ENCODE measurements around the gene EMSY.
A peak's percentile ranks its signal among the peaks of the same experiment; 100 is the strongest.
"Not testable (repeated sequence)": the region's sequence is repeated elsewhere in the genome, so short reads cannot be mapped to it uniquely, and the experiment has no call there.

Gene EMSY

GRCh38 chr11:76524919-76525318 is 80.1 kb downstream of the EMSY start:
- no peak for FAIRE-seq

GRCh38 chr11:76526878-76527277 is 82.1 kb downstream of the EMSY start:
- FAIRE-seq = no peak

GRCh38 chr11:76542436-76542835 is 97.6 kb downstream of the EMSY start:
- peak; percentile 72 for FAIRE-seq

- no peak for FAIRE-seq
Measured at GRCh38 chr11:76543006-76543703, 98.3 kb downstream of the EMSY start.

- FAIRE-seq = no peak
Measured at GRCh38 chr11:76550781-76551180, 106.0 kb downstream of the EMSY start.

GRCh38 chr11:76551400-76551799 is 106.6 kb downstream of the EMSY start:
- FAIRE-seq = no peak

GRCh38 chr11:76552987-76553386 is 108.2 kb downstream of the EMSY start:
- FAIRE-seq = no peak

- no peak for FAIRE-seq
Measured at GRCh38 chr11:76553554-76554476, 109.0 kb downstream of the EMSY start.

GRCh38 chr11:76554767-76555166 is 109.9 kb downstream of the EMSY start:
- FAIRE-seq = no peak

- no peak for FAIRE-seq
Measured at GRCh38 chr11:76557466-76557865, 112.6 kb downstream of the EMSY start.

GRCh38 chr11:76558473-76558872 is 113.7 kb downstream of the EMSY start:
- no peak for FAIRE-seq

GRCh38 chr11:76558891-76559290 is 114.1 kb downstream of the EMSY start:
- no peak for FAIRE-seq

- no peak for FAIRE-seq
Measured at GRCh38 chr11:76559346-76559745, 114.5 kb downstream of the EMSY start.

- FAIRE-seq = no peak
Measured at GRCh38 chr11:76560219-76560618, 115.4 kb downstream of the EMSY start.

- no peak for FAIRE-seq
Measured at GRCh38 chr11:76561245-76561644, 116.4 kb downstream of the EMSY start.

GRCh38 chr11:76562541-76562940 is 117.7 kb downstream of the EMSY start:
- no peak for FAIRE-seq

- FAIRE-seq = no peak
Measured at GRCh38 chr11:76564364-76564763, 119.5 kb downstream of the EMSY start.

- FAIRE-seq = no peak
Measured at GRCh38 chr11:76566811-76567210, 122.0 kb downstream of the EMSY start.

- no peak for FAIRE-seq
Measured at GRCh38 chr11:76567261-76567660, 122.4 kb downstream of the EMSY start.

- no peak for FAIRE-seq
Measured at GRCh38 chr11:76568139-76568538, 123.3 kb downstream of the EMSY start.

- FAIRE-seq = no peak
Measured at GRCh38 chr11:76568621-76569020, 123.8 kb downstream of the EMSY start.

GRCh38 chr11:76572181-76572875 is 127.5 kb downstream of the EMSY start:
- FAIRE-seq = not testable (repeated sequence)

- FAIRE-seq = no peak
Measured at GRCh38 chr11:76574406-76574805, 129.6 kb downstream of the EMSY start.

GRCh38 chr11:76574879-76575278 is 130.1 kb downstream of the EMSY start:
- no peak for FAIRE-seq
